Smooth muscle cell (in vitro differentiated cells): Measurements from ENCODE around the gene GALNT10. TPM values are rescaled to one million over a fixed set of nuclear protein-coding genes. Genes with fewer than 3 reads are reported as not detected.

Experiments
- DNase-seq: peaks from one replicate; lab custom pipeline; 2025; ENCODE audit not compliant: unreplicated experiment; lab: John Stamatoyannopoulos, UW
- H2AFZ ChIP-seq: fragments of 200-600 bp; sonication (generic); 2 replicates; pipeline ENCODE4 v1.6.0; 2016; ENCODE audit warnings: antibody characterized with exemption, low read depth, mild to moderate bottlenecking
- H3F3A ChIP-seq: fragments of 200-600 bp; sonication (generic); 2 replicates; pipeline ENCODE4 v1.6.0; 2017; ENCODE audit warnings: antibody characterized with exemption, low read depth
- H3K27ac ChIP-seq: fragments of 200-600 bp; sonication (generic); 2 replicates; pipeline ENCODE4 v1.5.1; 2016; ENCODE audit warnings: low read depth, mild to moderate bottlenecking
- H3K27me3 ChIP-seq: fragments of 200-600 bp; sonication (generic); 2 replicates; pipeline ENCODE4 v1.6.1; 2016; ENCODE audit warnings: low read depth, mild to moderate bottlenecking
- H3K36me3 ChIP-seq: fragments of 200-600 bp; sonication (generic); 2 replicates; pipeline ENCODE4 v1.5.1; 2016; ENCODE audit warnings: low read depth
- H3K4me1 ChIP-seq: fragments of 200-600 bp; sonication (generic); 2 replicates; pipeline ENCODE4 v1.5.1; 2016; ENCODE audit warnings: low read depth
- H3K4me2 ChIP-seq: fragments of 200-600 bp; sonication (generic); 2 replicates; pipeline ENCODE4 v1.6.0; 2016; ENCODE audit warnings: mild to moderate bottlenecking
- H3K4me3 ChIP-seq: fragments of 200-600 bp; sonication (generic); 2 replicates; pipeline ENCODE4 v1.5.1; 2016; ENCODE audit warnings: mild to moderate bottlenecking
- H3K79me2 ChIP-seq: fragments of 200-600 bp; sonication (generic); 2 replicates; pipeline ENCODE4 v1.6.0; 2016; ENCODE audit warnings: low read depth, mild to moderate bottlenecking
- H3K9ac ChIP-seq: fragments of 200-600 bp; sonication (generic); 2 replicates; pipeline ENCODE4 v1.6.0; 2016; ENCODE audit warnings: low read depth
- H3K9me3 ChIP-seq: fragments of 200-600 bp; sonication (generic); replicated peaks from 2 replicates; pipeline ENCODE4 v1.5.1; 2016; ENCODE audit warnings: low read depth
- H4K20me1 ChIP-seq: fragments of 200-600 bp; sonication (generic); 2 replicates; pipeline ENCODE4 v1.6.0; 2016; ENCODE audit warnings: low read depth
- WGBS: methylation state at CpG from one replicate; pipeline ENCODE4 v1.1.7; 2016; ENCODE audit warnings: low lambda C conversion rate; 5-methylcytosine and 5-hydroxymethylcytosine counted together
- polyA plus RNA-seq: library from polyadenylated mRNA; unstranded; fragments of >200 nt; fragmentation: Nextera tagmentation; extraction: Ambion mirVana; gene quantifications from 2 replicates; pipeline ENCODE4 v1.2.1, GENCODE V29; 2016
- total RNA-seq: library from RNA; depleted of rRNA; stranded (reverse); fragments of >200 nt; gene quantifications from 2 replicates; pipeline ENCODE4 v1.2.3, GENCODE V29; 2014
- TF ChIP-seq, protein P1 (sequence below): fragments of 200-600 bp; sonication (generic); IDR thresholded peaks from 2 replicates; pipeline ENCODE4 v1.5.1; 2017; ENCODE audit warnings: borderline replicate concordance, mild to moderate bottlenecking, antibody characterized with exemption; ENCODE audit not compliant: insufficient read depth, poor library complexity, severe bottlenecking

The GALNT10 gene
- total and polyA plus RNA-seq, 2 experiments from 2014 or later = 23.6 to 24.6 TPM

DNA sequence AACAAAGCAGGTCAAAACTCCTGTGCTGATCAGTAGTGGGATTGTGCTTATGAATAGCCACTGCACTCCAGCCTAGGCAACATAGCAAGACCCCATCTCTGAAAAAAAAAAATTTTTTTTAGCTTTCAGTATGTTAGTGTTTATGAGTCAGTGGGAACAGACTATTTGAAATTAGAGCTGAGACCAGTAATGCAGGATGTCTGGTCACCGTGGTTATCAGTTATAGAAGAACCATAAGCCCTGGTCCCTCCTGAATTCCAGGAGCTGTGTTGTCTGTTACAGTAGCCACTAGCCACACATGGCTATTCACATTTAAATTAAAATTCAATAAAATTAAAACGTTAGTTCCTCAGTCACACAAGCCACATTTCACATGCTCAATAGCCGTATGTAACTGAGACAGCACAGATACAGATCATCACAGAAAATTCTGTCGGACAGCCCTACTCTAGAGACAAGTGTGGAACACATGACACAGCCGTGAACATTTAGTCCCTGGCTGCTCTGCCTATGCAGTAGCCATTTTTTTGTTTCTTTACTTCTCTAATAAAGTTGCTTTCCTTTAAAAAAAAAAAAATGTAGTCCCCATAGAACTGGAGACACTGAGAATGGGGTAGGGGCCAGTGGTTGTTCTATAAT lies 159.2 kb downstream of the GALNT10 start:
- WGBS = 58% methylated on average over 5 of the region's 5 CpGs

DNA sequence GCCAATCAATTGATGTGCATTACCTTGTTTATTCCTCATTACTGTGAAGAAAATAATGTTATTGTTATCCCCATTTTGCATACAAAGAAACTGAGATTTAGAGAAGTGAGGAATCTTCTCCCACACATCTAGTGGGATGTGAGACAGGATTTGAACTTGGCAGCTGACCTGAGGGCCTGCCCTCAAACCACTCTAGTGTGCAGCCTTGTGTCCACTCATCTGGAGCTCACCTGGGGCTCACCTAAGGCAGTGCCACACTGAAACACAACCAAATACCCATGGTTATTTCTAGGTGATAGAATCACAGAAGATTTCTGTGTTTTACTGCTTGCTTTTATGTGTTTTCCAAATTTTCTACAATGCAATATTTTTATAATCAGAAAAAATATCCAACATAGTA lies 160.6 kb downstream of the GALNT10 start:
- Histone ChIP-seq H3K4me1 (peaks cover 3% of the 10 kb centered on the region), H3K9me3 (no peaks in the 10 kb centered on the region), H3K4me3 (no peak overlapping the region), H3K27ac (no peak overlapping the region), H4K20me1 (no peaks in the 10 kb centered on the region), H3K4me2 (no peak overlapping the region), H3K79me2 (no peaks in the 10 kb centered on the region), H2AFZ (no peak overlapping the region), H3K36me3 (no peaks in the 10 kb centered on the region), H3K27me3 (no peaks in the 10 kb centered on the region), H3K9ac (no peak overlapping the region), H3F3A (peaks cover 3% of the 10 kb centered on the region)
- DNase-seq = no peak
- TF ChIP-seq, protein P1, sequence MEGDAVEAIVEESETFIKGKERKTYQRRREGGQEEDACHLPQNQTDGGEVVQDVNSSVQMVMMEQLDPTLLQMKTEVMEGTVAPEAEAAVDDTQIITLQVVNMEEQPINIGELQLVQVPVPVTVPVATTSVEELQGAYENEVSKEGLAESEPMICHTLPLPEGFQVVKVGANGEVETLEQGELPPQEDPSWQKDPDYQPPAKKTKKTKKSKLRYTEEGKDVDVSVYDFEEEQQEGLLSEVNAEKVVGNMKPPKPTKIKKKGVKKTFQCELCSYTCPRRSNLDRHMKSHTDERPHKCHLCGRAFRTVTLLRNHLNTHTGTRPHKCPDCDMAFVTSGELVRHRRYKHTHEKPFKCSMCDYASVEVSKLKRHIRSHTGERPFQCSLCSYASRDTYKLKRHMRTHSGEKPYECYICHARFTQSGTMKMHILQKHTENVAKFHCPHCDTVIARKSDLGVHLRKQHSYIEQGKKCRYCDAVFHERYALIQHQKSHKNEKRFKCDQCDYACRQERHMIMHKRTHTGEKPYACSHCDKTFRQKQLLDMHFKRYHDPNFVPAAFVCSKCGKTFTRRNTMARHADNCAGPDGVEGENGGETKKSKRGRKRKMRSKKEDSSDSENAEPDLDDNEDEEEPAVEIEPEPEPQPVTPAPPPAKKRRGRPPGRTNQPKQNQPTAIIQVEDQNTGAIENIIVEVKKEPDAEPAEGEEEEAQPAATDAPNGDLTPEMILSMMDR = no peak

More for the DNA sequence above, 159.2 kb downstream of the GALNT10 start:
- Histone ChIP-seq H3K79me2 (no peaks in the 10 kb centered on the region), H2AFZ (no peak overlapping the region), H3K9me3 (no peaks in the 10 kb centered on the region), H3K27ac (no peak overlapping the region), H3K9ac (no peak overlapping the region), H3F3A (no peaks in the 10 kb centered on the region), H4K20me1 (no peaks in the 10 kb centered on the region), H3K36me3 (no peaks in the 10 kb centered on the region), H3K4me3 (no peak overlapping the region), H3K4me1 (no peaks in the 10 kb centered on the region), H3K4me2 (no peak overlapping the region), H3K27me3 (no peaks in the 10 kb centered on the region)
- TF ChIP-seq, protein P1 = no peak
- no peak for DNase-seq

DNA sequence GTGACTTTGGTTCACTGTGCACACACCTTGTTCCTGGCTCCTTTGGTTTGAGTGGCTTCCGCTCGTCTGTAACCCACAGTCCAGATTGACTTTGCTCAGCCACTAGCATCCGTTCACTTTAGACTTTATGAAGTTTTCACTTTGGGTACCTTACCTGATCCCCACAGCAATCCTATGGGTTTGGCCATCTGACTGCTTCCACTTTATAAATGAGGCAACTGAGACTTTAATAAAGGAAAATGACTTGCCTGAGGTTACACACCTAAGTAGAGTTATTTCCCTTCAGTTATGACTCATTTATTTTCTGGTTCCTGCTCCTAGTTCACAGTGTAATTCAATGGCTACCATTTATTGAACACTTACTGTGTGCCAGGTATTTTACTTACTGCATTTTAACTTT lies 161.0 kb downstream of the GALNT10 start:
- Histone ChIP-seq H3K36me3 (no peaks in the 10 kb centered on the region), H3K27ac (no peak overlapping the region), H3K27me3 (no peaks in the 10 kb centered on the region), H4K20me1 (no peaks in the 10 kb centered on the region), H3K9ac (no peak overlapping the region), H3F3A (peaks cover 3% of the 10 kb centered on the region), H3K9me3 (no peaks in the 10 kb centered on the region), H2AFZ (no peak overlapping the region), H3K79me2 (no peaks in the 10 kb centered on the region), H3K4me1 (peaks cover 7% of the 10 kb centered on the region), H3K4me3 (no peak overlapping the region), H3K4me2 (no peak overlapping the region)
- WGBS = 98% methylated on average over 3 of the region's 3 CpGs
- DNase-seq = no peak
- TF ChIP-seq, protein P1 = no peak

DNA sequence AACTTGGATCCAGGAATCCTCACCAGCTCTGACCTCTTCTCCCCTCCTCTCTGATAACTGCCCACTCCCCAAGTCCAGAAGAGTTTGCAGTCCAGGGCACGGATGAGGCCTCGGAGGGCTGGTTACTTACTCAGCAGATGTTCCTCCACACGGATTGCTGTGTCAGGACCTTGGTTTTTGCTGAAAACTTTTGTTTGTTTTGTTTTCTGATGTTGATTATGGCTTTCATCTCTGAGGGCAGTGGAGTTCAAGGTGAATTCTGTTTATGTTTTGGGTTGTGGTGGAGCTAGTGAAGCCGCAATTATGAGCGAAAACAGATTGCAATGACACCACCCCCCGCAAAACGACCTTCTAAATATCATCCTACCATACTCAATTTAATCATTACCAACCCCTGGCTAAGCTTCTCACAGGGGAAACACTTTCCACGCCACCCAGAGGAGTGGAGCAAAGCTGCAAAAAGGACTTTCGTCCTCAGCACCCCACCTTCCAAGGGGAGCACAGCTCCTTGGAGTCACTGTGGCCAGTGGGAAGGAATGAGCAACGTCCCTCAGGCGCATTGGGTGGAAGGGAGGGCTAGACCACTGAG lies 162.5 kb downstream of the GALNT10 start:
- TF ChIP-seq, protein P1 = no peak
- WGBS = 85% methylated on average over 11 of the region's 11 CpGs
- Histone ChIP-seq H3K4me1 (peaks cover 8% of the 10 kb centered on the region), H3K4me3 (no peak overlapping the region), H3F3A (peaks cover 3% of the 10 kb centered on the region), H3K9ac (no peak overlapping the region), H3K4me2 (no peak overlapping the region), H2AFZ (no peak overlapping the region), H3K36me3 (no peaks in the 10 kb centered on the region), H3K27ac (no peak overlapping the region), H4K20me1 (no peaks in the 10 kb centered on the region), H3K79me2 (no peaks in the 10 kb centered on the region), H3K27me3 (no peaks in the 10 kb centered on the region), H3K9me3 (no peaks in the 10 kb centered on the region)
- DNase-seq = no peak
